Activated T-cell treated with anti-CD3 and anti-CD28 coated beads for 4 hours (primary cell): ENCODE results near the gene MEA1.
A peak's percentile ranks its signal among the peaks of the same experiment; 100 is the strongest.

Experiments used
- DNase-seq: peaks from one replicate; pipeline ENCODE4 v3.0.0-alpha.2; 2020

The MEA1 gene

DNA sequence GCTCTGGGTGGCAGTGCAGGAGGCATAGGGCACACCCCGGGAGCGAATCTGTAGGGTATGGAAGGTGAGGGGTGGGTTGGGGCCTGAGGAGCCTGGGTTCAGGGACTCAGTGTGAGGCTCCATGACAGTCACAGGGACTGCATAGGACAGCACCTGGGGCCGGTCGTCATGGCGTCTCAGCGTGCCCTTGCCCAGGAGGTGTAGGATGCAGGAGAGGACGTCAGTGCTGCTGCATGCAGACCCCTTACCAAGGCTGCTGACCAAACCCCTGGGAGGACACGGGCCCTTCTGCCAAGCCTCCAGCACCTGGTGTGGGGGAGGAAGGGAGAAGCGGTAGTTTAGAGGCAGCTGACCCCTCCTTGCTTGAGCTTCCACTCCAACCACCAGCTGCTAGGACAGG lies 24.0 kb upstream of the MEA1 start:
- DNase-seq, result no peak

DNA sequence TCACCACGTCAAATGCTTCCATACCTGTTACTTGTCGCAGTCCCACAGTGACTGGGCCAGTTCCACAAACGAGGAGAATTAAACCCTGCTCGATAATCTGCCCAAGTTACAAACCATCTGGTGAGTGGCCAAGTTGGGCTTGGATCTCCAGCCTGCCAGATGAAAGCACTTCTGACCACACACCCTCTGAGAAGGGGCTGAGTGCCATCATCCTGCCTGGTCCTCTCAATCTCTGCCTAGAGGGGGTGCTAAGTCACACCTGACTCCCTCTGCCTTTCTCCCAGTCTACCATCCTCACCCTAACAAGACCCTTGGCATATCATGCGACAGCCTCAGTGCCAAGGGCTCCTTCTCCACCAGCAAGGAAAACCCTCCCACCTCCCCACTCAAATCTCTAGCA lies 23.5 kb upstream of the MEA1 start:
- no peak for DNase-seq

DNA sequence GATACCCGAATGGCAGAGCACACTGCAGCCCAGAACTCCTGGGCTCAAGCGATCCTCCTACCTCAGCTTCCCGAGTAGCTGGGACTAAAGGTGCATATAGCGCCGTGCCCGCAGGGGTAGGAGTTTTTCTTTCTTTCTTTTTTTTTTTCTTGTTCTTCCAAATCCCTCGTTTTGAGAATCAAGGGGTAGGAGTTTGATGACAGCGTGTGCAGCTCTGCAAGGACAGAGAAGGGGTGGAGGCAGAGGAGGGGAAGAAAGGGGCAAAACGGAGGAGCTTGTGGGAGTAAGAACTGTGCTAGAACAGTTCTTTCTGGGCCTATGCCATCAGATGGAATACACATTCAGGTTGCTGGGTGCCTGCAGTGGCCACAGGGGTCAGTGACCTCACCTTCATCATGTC lies 23.0 kb upstream of the MEA1 start:
- DNase-seq, result no peak

DNA sequence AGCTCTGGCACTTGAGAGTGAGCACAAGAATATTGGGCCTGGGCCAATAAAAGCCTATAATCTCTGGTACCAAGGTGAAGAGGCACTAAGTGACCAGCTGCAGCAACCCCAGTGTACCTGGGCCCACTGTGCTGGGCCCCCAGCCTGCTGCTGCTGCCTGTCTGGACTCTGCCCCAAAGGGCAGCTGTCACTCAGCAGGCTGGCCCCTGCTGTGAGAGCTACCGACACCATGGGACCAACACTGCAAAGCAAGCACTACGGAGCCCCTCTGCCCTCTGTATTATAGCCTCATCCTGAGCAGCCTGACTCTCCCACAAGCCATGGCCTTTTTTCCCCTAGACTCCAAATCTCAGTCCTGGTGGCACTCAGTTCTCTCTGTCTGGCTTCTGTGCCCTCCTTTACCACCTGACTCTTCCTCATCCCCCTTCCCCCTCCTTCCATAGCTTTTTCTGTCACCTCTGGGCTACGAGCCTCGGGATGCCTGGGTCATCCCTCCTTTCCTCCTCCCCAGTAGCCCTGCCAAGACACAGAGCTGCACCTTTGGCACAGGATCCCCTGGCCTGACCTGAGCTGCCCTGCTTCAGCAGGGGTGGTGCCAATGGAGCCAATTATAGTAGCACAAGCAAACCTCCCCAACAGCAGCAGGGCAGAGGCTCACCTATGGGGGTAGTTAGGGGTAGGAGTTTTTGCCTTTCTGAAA lies 21.9 kb upstream of the MEA1 start:
- DNase-seq, result no peak

DNA sequence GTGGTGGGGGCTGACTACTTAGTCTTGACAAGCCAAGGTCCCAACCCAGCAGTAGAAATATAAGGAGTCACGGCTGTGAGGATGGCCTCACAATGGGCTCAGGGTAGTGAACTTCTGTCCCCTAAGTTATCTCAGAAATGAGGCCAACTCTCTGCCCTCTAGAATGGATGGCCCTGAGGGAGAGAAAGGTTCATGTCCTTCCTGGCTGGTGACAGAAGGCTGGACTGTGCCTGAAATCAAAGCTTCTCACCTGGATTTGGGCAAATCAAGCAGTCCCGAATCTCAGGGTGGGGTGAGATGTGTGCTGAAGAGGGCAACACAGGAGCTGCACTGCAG lies 20.4 kb upstream of the MEA1 start:
- DNase-seq, result no peak

DNA sequence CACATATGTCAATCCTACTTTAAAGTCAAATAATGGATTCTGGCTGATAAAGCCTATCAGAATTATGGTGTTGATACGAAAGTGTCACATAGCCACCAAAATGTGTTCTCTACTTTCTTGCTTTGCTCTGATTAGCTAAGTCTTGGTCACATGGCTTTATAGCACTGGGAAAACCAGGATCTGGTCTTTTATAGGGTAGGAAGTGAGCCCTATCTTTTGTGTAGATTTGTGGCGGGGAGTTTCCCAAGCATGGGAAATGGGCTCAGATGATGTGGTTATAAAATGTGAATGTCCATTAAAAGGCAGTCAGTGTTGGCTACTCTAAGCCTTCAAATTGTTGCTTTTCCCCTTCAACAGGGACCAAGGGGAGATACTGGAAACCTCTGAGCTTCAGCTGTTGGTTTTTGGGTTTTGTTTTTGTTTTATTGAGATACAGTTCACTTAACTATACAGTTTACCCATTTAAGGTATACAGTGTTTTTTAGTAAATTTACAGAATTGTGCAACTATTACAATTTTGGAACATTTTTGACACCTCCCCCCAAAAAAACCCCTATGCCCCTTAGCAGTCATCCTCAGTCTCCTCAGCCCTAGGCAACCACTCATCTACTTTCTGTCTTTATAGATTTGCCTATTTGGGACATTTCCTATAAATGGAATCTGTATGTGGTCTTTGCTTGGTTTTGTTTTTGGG lies 19.9 kb upstream of the MEA1 start:
- no peak for DNase-seq

DNA sequence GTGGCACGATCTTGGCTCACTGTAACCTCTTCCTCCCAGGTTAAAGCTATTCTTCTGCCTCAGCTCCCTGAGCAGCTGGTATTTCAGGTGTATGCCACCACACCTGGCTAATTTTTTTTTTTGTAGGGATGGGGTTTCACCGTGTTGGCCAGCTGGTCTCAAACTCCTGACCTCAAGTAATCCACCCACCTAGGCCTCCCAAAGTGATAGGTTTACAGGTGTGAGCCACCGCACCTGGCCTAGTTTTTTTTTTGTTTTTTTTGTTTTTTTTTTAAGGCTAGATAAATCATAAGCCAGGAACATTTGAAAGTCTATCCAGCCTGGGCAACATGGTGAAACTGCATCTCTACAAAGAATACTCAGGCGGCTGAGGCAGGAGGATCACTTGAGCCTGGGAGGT lies 18.6 kb upstream of the MEA1 start:
- no peak for DNase-seq

DNA sequence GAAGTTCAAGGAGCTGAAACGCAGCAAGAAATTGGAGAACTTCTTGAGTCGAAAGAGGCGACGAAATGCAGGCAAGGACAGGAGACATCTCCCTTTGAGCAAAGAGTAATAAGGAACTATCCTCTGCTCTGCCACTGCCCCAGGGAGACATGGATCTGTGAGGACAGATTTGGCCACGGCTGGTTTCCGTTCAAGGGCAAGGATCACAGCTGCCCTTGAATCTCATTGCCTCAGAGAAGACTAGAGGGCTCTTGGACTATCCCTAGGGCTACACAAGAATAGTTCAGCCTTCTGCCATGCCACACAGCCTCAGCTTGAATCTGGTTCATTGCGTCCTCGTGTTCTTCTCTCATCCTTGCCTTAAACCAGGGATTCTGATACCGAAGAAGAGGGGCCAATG lies 15.4 kb upstream of the MEA1 start:
- no peak for DNase-seq

DNA sequence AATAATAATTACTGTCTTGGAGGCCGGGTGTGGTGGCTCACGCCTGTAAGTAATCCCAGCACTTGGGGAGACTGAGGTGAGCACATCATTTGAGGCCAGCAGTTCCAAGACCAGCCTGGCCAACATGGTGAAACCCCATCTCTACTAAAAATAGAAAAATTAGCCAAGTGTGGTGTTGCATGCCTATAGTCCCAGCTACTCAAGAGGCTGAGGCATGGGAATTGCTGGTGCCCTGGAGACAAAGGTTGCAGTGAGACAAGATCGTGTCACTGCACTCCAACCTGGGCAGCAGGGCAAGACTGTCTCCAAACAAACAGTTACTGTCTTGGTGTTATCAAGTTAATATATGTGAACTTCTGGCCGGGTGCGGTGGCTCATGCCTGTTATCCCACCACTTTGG lies 12.6 kb upstream of the MEA1 start:
- DNase-seq, result no peak

DNA sequence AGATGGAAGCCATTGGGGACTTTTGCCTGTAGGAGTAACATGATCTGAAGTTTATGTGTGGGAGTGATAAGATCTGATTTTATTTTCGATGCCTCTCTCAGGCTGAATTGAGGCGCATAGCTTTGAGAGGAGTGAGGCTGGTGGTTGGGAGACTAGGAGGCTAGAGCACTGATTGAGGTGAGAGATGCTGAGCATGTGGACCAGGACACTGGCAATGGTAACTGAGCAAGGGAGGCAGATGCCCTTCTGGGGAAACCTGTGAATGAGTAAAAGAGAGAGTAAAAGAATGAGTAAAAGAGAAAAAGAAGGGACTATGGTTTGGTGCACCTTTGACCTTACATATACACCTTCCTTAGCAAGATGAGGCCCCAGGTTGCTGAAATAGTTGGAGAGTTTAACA lies 10.7 kb upstream of the MEA1 start:
- no peak for DNase-seq

DNA sequence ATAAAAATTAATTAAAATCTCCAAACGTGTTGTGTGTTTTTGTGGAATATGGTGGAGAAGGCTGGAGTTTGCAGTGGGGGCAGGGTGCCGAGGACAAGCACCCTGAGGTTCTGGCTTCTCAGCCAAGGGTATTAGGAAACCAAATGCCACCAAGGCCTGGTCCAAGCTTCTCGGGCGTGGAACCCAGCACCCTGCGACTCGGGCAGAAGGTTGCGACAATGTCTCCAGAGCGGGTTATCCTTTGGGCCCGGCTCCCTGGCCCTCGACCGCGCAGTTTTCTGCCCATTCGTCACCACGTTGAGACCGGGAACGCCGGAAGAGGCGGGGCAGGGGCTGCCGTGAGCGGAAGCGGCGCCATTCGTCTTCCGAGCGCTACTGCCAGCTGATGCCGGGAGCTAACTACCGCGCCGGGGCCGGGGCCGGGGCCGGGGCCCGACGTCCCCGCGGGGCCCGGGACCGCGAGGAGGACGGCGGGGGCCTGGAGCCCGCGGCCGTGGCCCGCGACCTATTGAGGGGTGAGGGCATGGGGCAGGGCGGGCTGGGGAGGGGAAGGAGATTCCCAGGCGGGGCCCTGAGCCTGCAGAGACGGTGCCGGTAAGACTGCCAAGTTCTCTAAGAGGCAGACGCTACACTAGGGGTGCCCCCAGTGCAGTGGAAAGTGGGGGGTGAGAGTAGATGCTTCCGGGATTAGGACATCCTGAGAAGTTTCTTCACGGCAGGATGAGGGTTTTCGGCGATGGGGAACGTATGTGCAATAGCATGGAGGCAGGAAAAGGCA lies 7.7 kb upstream of the MEA1 start, which contains the start of gene RRP36:
Gene RRP36 (plus strand): TSS at position 354 of the 778 bp plus-strand sequence. CDS start 32 bp downstream, at position 386.
- DNase-seq, result peak; percentile 51

DNA sequence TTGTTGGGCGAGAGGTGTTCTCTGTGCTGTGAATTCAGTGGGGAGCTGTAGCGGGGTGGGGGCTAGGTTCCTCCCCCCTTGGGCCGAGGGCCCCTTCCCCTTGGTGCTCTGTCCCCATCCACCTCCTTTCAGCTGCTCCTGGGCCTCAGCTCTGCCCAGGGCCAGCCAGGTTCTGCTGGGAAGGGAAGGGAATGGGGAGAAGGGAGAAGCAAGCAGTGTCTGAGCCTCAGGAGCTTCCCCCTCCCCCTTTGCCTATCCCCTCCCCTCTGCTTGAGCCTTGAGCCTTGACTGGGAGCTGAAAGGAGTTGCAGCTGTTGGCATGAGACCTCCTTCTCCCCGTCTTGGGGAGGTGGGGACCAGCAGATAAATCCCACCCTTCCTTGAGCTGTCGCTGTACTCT lies 7.1 kb upstream of the MEA1 start:
- DNase-seq, result no peak

DNA sequence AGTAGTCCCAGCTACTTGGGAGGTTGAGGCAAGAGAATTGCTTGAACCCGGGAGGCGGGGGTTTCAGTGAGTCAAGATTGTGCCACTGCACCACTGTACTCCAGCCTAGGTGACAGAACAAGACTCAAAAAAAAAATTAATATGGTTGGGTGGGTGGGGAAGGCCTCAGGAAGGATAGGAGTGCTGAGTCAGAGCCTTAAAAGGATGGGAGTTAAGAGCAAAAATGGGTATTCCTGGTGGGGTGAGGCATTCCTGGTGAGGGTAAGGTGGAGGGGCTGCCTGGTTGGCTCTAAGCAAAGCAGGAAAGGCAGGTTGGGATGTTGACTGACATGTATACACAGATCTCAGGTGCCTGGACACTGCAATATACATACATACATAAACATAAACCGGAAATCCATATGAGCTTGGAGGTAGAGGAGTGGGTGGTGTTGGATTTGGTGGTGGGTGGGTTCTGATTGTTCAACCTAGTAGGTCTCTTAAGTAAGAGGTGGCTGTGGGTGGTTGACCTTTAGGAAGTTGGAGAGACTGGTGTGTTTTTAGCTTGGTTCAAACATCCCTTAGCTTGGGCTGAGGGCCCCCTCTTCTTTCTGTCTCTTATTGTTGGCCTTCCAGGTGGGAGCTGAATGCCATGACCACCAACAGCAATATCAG lies 6.4 kb upstream of the MEA1 start:
- no peak for DNase-seq

DNA sequence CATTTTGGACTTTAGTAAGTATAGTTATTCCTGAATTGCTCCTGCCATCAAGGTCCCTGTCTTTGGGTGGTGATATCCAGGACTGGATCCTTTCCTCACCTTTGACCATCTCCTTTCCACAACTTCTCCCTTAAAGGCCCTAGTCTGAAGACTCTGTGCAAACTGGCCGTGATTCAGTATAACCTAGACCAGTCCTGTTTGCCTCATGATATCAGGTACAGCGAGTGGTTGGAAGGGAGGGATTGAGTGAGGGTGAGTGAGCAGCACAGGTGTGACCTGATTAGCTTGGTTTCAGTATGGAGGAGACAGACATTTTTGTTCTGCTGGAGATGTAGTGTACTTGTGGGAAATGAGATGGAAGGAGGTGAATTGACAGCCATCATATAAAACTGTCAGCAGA lies 5.4 kb upstream of the MEA1 start:
- DNase-seq, result no peak

DNA sequence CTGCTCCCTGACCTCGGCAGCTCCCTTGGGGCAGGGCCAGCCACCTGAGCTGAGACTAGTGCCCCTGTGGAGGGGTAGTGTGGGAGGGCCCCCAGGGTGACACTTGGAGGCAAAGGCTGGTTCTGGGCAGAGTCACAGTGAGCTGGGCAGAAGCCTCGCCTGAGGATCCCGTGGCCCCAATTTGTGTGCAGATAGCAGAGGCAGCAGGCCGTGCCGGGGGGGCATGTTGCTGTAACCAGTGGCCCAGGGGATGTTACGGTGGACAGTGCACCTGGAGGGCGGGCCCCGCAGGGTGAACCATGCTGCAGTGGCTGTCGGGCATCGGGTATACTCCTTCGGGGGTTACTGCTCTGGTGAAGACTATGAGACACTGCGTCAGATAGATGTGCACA lies 3.2 kb upstream of the MEA1 start:
- no peak for DNase-seq

DNA sequence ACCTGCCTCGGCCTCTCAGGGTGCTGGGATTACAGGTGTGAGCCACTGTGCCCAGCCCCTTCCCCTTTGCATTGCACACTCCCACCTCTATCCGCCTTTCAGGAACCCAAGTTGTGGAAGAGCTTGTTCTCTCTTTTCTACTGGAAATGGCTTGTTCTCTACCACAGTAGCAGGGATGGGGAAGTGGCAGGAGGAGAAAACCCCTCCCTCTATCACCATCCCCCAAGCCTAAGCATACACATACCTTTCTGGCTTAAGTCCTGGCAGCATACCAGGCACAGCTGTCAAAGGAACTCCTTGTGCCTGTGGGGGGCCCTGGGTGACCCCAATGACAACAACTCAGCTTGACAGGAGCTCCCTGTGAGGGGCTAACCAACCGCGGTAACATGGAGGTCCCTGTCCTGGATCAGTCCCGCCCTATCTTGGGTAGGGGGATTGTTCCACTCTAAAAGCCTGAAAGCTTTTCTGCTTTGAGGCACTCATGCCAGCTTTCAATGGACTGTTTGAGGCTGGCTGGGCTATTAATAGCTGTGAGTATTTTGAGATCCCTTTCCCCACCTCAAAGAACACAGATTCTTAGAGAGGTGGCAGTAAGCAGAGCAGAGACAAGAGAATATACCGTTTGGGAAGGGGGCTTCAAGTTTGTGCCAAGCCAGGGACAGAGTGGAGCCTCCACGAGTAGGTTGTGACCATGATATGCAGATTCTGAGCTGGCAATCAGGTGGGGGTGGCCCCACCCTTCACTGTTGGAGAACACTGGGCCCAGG lies 2.6 kb upstream of the MEA1 start:
- no peak for DNase-seq

DNA sequence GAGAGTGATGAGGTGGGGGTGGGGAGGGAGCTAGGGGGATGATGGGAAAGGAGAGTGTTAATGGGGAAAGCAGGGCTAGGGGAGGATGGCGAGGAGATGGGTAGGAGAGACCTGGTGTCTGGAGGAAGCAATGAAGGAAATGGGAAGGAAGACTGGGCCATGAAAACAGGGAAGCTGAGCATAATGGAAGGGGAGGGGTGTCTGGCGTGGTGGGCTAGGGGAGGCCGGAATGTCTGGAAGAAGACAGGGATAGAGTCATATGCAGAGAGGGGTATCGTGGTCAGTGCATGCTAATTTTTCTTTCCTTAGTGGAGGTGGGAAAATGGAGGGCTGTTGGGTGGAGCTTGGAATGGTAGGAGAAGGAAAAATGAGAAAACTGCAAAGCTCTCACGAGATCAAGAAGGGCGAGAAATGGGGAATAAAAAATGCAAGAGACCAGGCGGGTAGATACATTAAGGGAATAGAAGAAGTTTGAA lies 726 bp upstream of the MEA1 start:
- DNase-seq, result no peak

DNA sequence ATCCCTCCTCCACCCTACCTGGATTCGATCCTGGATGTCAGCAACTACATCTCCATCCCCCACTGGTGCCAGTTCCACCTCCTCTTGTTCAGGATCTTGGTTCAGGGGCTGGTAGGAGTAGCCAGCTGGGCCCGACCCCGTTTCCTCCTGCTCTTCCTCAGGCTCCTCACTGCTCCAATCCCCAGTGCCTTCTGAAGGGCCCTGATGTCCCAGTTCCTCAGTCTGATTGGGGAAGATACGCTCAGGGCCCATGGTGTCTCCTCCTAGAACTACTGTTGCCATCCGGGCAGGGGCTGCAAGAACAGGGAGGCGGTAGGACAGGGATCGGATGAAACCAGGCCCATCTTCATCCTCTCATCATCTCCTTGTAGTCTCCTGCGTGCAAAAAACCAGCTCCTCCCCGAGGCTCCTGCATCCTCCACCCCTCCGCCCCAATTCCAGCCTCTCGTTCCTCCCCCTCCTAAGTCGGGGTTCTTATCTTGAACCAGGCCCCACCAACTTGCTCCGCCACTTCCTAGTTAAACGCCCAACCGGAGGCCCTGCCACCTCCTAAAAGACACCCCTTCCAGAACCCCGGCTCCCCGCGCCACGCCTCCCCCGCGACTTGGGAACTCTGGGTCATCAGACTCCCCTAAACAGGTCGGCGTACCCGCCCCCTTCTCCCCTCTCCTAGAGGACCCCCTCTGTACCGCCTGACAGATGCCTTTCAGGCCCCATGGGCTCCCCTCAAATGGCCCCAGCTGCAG lies 476 bp downstream of the MEA1 start:
- DNase-seq, result no peak

DNA sequence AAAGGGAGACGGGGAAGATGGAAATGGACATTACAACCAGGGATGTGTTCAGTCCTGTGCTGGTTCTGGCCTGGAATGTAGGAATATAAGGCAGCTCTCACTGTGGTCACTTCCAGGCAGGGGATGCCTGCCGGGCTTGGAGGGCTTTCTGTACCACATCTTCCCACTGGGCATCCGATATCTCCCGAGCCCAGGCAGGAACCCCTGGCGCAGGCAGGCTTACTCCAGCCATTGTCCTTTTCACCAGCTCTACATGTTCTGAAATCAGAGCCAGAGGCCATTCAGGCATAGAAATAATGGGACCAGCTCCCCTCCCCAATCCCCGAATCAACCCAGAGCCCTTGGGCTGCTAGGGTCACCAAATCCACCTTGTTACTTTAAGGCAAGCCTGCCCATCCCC lies 1.4 kb downstream of the MEA1 start:
- no peak for DNase-seq

DNA sequence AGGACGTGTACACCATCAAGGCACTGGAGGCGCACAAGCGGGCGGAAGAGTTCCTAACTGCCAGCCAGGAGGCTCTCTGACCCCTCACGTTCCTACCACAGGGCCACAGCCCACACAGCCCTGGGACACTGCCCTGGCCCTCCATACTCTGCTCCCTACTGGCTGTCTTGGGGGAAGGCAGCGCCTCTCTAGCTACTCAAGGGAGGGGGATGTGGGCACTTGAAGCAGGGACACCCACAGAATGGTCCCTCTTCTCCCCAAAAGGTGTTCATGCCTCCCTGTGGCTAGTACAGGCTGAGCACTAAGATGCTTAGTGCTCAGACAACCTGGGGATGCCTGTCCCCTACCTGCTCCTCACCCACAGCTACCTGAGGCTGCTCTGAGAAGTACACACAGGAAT lies 2.5 kb downstream of the MEA1 start:
- no peak for DNase-seq

DNA sequence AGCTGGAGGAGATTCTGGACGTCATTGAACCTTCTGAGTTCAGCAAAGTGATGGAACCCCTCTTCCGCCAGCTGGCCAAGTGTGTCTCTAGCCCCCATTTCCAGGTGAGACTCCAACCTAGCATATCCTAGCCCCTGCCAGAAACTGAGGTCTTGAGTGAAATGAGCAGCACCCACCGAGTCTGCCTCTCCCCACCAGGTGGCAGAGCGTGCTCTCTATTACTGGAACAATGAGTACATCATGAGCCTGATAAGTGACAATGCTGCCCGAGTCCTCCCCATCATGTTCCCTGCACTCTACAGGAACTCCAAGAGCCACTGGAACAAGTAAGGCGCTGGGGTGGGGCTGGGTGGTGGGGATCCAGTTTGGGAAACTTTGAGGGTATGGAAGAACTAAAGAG lies 4.6 kb downstream of the MEA1 start:
- DNase-seq, result no peak

DNA sequence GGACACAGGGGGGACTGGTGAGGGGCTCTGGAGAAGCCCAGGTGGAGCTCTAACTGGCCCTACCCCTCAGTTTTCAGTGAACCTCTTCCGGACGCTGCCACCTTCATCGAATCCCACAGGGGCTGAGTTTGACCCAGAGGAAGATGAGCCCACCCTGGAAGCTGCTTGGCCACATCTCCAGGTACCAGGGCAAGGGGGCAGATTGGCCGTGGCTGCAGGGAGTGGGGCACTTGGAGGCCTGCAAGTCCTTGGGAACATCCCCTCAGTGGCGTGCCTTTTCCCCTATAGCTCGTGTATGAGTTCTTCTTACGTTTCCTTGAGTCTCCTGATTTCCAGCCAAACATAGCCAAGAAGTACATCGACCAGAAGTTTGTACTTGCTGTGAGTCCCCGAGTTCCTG lies 6.6 kb downstream of the MEA1 start:
- no peak for DNase-seq
